ENCODE measurements around the gene WASF3. TPM values are rescaled to one million over a fixed set of nuclear protein-coding genes. Genes with fewer than 3 reads are reported as not detected.

The WASF3 gene
- total and polyA plus RNA-seq, 2 experiments from 2014 or later, result 9.9 to 20.7 TPM

DNA sequence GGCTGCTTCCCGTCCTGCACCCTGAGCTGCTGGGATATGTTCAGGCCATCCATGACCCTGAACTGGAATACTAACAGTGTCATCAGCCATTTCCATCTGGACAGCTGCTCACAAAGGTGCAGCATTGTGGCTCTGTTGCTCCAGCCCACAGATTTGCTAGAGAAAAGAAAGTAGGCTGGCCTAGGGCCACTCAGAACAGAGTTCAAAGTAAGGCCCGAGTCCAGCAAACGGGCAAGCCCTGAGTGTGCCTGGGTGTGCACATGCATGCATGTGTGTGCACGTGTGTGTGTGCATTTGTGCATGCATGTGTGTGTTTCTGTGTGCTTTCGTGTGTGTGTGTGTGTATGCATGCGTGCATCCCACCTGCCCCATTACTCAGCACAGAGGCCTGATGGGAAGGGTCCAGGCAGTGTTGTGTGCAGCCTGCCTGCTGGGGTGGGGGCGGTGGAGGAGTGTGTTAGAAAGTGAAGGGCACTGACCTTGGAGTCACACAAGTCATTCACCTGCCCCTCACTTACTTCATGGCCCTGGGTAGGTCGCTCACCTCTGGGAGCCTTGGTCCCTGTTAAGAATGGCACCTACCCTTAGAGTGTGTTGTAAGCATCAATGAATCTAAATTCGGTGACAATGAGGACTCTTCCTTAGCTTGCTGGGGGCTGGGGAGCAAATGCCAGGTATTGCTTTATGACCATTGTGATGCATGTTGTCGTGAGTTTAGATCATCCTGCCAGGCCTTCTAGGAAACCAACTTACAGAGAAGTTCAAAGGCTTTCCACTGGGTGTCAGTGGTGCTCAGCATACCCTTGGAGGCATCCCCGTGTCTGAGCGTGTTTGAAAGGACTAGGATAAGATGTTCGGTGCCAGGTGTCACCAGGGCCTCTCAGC is 149.9 kb downstream of the WASF3 start:
- no peaks in the 10 kb centered on the region for H3K9me2 ChIP-seq (ENCODE audit: insufficient read depth)
- H3K79me2 ChIP-seq (replicated peaks; ENCODE audit: insufficient read depth), result no peaks in the 10 kb centered on the region
- H3F3A ChIP-seq (replicated peaks; ENCODE audit: low read depth), result no peaks in the 10 kb centered on the region
- H3K27ac ChIP-seq (ENCODE audit: low read depth), result no peak overlapping the region
- no peaks in the 10 kb centered on the region for H3K27me3 ChIP-seq (ENCODE audit: insufficient read depth)
- no peak overlapping the region for H3K27ac Mint-ChIP-seq
- no peak overlapping the region for H3K4me3 ChIP-seq
- no peaks in the 10 kb centered on the region for H3K36me3 ChIP-seq (ENCODE audit: insufficient read depth)
- H3K4me2 ChIP-seq, result no peak overlapping the region
- peaks cover 5% of the 10 kb centered on the region for H3K9me3 Mint-ChIP-seq
- H3K4me1 Mint-ChIP-seq, result peaks cover 16% of the 10 kb centered on the region
- H3K4me3 Mint-ChIP-seq, result no peak overlapping the region
- H3K36me3 Mint-ChIP-seq (ENCODE audit: low read depth), result peaks cover 2% of the 10 kb centered on the region
- H3K4me1 ChIP-seq (ENCODE audit: insufficient read depth), result peaks cover 9% of the 10 kb centered on the region
- no peaks in the 10 kb centered on the region for H4K20me1 ChIP-seq (replicated peaks; ENCODE audit: insufficient read depth)
- H3K27me3 Mint-ChIP-seq (ENCODE audit: insufficient read depth, low read depth, poor library complexity), result peaks cover 7% of the 10 kb centered on the region
- DNase-seq (ENCODE audit: low spot score) (peak; percentile 91), ATAC-seq (peak; percentile 90)
- H2AFZ ChIP-seq, result no peak overlapping the region
- no peak for TF ChIP-seq ZNF114 (CRISPR knock-in tag; IDR thresholded peaks at IDR 0.05)
- TF ChIP-seq, protein P1, sequence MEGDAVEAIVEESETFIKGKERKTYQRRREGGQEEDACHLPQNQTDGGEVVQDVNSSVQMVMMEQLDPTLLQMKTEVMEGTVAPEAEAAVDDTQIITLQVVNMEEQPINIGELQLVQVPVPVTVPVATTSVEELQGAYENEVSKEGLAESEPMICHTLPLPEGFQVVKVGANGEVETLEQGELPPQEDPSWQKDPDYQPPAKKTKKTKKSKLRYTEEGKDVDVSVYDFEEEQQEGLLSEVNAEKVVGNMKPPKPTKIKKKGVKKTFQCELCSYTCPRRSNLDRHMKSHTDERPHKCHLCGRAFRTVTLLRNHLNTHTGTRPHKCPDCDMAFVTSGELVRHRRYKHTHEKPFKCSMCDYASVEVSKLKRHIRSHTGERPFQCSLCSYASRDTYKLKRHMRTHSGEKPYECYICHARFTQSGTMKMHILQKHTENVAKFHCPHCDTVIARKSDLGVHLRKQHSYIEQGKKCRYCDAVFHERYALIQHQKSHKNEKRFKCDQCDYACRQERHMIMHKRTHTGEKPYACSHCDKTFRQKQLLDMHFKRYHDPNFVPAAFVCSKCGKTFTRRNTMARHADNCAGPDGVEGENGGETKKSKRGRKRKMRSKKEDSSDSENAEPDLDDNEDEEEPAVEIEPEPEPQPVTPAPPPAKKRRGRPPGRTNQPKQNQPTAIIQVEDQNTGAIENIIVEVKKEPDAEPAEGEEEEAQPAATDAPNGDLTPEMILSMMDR (conservative IDR thresholded peaks at IDR 0.05; ENCODE audit: low read depth in 2 of 2), result peak; percentile 68 to 86

DNA sequence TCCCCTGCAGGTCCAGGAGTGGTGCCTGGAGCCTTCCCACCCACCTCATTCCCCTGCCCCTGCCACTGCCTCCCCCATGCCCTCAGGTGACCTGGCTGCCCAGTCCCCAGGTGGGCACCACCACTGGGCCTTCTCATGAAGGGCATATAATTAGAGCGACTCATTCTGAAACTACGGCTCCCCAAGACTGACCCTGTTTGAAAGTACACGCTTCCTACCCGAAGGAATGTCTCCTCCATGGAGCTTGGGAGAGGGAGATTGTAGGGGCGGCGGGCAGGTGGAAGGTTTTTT is 150.5 kb downstream of the WASF3 start:
- peak; percentile 17; the same call in 2 of the 3 replicates for ATAC-seq
- TF ChIP-seq POLR2AphosphoS5 (IDR thresholded peaks at IDR 0.05; ENCODE audit: low read depth), result no peak
- no peak for TF ChIP-seq ZNF331 (CRISPR knock-in tag; IDR thresholded peaks at IDR 0.05; ENCODE audit: low read depth)
- no peak for TF ChIP-seq NANOG (IDR thresholded peaks at IDR 0.05; ENCODE audit: borderline replicate concordance)
- TF ChIP-seq ZNF114 (CRISPR knock-in tag; IDR thresholded peaks at IDR 0.05), result no peak
- TF ChIP-seq STAT1 (IDR thresholded peaks at IDR 0.05; ENCODE audit: unreplicated experiment), result no peak
- TF ChIP-seq EZH2phosphoT487 (IDR thresholded peaks at IDR 0.05; ENCODE audit: unreplicated experiment), result no peak
- TF ChIP-seq, protein P1 (conservative IDR thresholded peaks at IDR 0.05; ENCODE audit: low read depth in 2 of 2), result no peak
- TF ChIP-seq, protein P2, sequence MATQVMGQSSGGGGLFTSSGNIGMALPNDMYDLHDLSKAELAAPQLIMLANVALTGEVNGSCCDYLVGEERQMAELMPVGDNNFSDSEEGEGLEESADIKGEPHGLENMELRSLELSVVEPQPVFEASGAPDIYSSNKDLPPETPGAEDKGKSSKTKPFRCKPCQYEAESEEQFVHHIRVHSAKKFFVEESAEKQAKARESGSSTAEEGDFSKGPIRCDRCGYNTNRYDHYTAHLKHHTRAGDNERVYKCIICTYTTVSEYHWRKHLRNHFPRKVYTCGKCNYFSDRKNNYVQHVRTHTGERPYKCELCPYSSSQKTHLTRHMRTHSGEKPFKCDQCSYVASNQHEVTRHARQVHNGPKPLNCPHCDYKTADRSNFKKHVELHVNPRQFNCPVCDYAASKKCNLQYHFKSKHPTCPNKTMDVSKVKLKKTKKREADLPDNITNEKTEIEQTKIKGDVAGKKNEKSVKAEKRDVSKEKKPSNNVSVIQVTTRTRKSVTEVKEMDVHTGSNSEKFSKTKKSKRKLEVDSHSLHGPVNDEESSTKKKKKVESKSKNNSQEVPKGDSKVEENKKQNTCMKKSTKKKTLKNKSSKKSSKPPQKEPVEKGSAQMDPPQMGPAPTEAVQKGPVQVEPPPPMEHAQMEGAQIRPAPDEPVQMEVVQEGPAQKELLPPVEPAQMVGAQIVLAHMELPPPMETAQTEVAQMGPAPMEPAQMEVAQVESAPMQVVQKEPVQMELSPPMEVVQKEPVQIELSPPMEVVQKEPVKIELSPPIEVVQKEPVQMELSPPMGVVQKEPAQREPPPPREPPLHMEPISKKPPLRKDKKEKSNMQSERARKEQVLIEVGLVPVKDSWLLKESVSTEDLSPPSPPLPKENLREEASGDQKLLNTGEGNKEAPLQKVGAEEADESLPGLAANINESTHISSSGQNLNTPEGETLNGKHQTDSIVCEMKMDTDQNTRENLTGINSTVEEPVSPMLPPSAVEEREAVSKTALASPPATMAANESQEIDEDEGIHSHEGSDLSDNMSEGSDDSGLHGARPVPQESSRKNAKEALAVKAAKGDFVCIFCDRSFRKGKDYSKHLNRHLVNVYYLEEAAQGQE (IDR thresholded peaks at IDR 0.05; ENCODE audit: unreplicated experiment), result no peak
- TF ChIP-seq JUNB (IDR thresholded peaks at IDR 0.05; ENCODE audit: unreplicated experiment), result no peak
- no peak for TF ChIP-seq CREB1 (CRISPR knock-in tag; IDR thresholded peaks at IDR 0.05; ENCODE audit: low read depth)

More for the DNA sequence above, 150.5 kb downstream of the WASF3 start:
- Mint-ChIP-seq H3K27ac (no peak overlapping the region), H3K4me1 (peaks cover 16% of the 10 kb centered on the region), H3K36me3 (ENCODE audit: low read depth) (peaks cover 7% of the 10 kb centered on the region), H3K27me3 (ENCODE audit: insufficient read depth, low read depth, poor library complexity) (peaks cover 7% of the 10 kb centered on the region), H3K4me3 (no peak overlapping the region), H3K9me3 (peaks cover 11% of the 10 kb centered on the region)
- Histone ChIP-seq H3K36me3 (ENCODE audit: insufficient read depth) (no peaks in the 10 kb centered on the region), H3K27ac (ENCODE audit: low read depth) (no peak overlapping the region), H3K79me2 (replicated peaks; ENCODE audit: insufficient read depth) (no peaks in the 10 kb centered on the region), H3F3A (replicated peaks; ENCODE audit: low read depth) (no peaks in the 10 kb centered on the region), H3K27me3 (ENCODE audit: insufficient read depth) (no peaks in the 10 kb centered on the region), H4K20me1 (replicated peaks; ENCODE audit: insufficient read depth) (no peaks in the 10 kb centered on the region), H3K4me2 (no peak overlapping the region), H3K4me3 (no peak overlapping the region), H3K9me2 (ENCODE audit: insufficient read depth) (no peaks in the 10 kb centered on the region), H3K4me1 (ENCODE audit: insufficient read depth) (peaks cover 9% of the 10 kb centered on the region), H2AFZ (no peak overlapping the region)
- DNase-seq (ENCODE audit: low spot score), result no peak

Data from GM23338 (cell line).